HCT116 (cell line): ENCODE measurements around the gene CIBAR2.

Experiments
- CEBPB ChIP-seq: IDR thresholded peaks from 2 replicates; pipeline ENCODE4 v1.6.1; 2012; ENCODE audit warnings: low read depth
- CTCF ChIP-seq, 3 experiments: fragments of 200-600 bp in 1 of 3; sonication (generic) in 1 of 3; IDR thresholded peaks in 2 of 3; conservative IDR thresholded peaks in 1 of 3; 2 replicates each; pipeline ENCODE4 v1.5.1; 2012 to 2017; ENCODE audit warnings: low read depth in 2 of 3, low read length in 2 of 3, antibody characterized with exemption in 1 of 3, borderline replicate concordance in 1 of 3, control low read depth in 1 of 3, mild to moderate bottlenecking in 1 of 3, mixed read lengths in 1 of 3, mixed run types in 1 of 3, moderate library complexity in 1 of 3; ENCODE audit not compliant: insufficient read depth in 1 of 3
- EZH2 ChIP-seq: fragments of 200-600 bp; sonication (generic); IDR thresholded peaks from 2 replicates; pipeline ENCODE4 v1.6.1; 2017; ENCODE audit warnings: antibody characterized with exemption, mixed run types
- POLR2A ChIP-seq: IDR thresholded peaks from 2 replicates; pipeline ENCODE4 v1.7.0; 2011; ENCODE audit warnings: borderline replicate concordance; ENCODE audit not compliant: insufficient read depth, insufficient read length; ENCODE audit errors: extremely low read depth
- POLR2AphosphoS5 ChIP-seq: IDR thresholded peaks from 2 replicates; pipeline ENCODE4 v1.6.1; 2011; ENCODE audit warnings: mild to moderate bottlenecking, low read depth, low read length, moderate library complexity
- RAD21 ChIP-seq: IDR thresholded peaks from 2 replicates; pipeline ENCODE4 v1.6.1; 2012; ENCODE audit warnings: low read depth, mild to moderate bottlenecking
- SP1 ChIP-seq: IDR thresholded peaks from 2 replicates; pipeline ENCODE4 v1.6.1; 2012; ENCODE audit warnings: low read depth
- TCF7L2 ChIP-seq: IDR thresholded peaks from 2 replicates; pipeline ENCODE4 v1.7.0; 2011; ENCODE audit warnings: borderline replicate concordance, inconsistent platforms; ENCODE audit not compliant: insufficient read depth, insufficient read length; ENCODE audit errors: extremely low read depth
- ZBTB33 ChIP-seq: IDR thresholded peaks from 2 replicates; pipeline ENCODE4 v1.6.1; 2011; ENCODE audit warnings: mild to moderate bottlenecking, low read length, moderate library complexity; ENCODE audit not compliant: insufficient replicate concordance; ENCODE audit errors: extremely low read depth
- TF ChIP-seq, protein P1 (sequence below): IDR thresholded peaks from 2 replicates; pipeline ENCODE4 v1.6.1; 2012
- TF ChIP-seq, protein P2 (sequence below): IDR thresholded peaks from 2 replicates; pipeline ENCODE4 v1.6.1; 2012; ENCODE audit warnings: low read depth

GRCh38 chr16:85136213-85136701 is 24.0 kb upstream of the CIBAR2 start:
- TF ChIP-seq RAD21 (no peak), SP1 (no peak), POLR2A (no peak), CTCF (IDR thresholded peaks at IDR 0.05 in 2 of 3, conservative IDR thresholded peaks at IDR 0.05 in 1 of 3; ENCODE audit: borderline replicate concordance in 1 of 3, insufficient read depth in 1 of 3, low read depth in 2 of 3, low read length in 2 of 3) (no peak), CEBPB (no peak), ZBTB33 (no peak), POLR2AphosphoS5 (no peak), EZH2 (no peak), TCF7L2 (no peak)
- TF ChIP-seq, protein P1, sequence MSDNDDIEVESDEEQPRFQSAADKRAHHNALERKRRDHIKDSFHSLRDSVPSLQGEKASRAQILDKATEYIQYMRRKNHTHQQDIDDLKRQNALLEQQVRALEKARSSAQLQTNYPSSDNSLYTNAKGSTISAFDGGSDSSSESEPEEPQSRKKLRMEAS = no peak
- TF ChIP-seq, protein P2, sequence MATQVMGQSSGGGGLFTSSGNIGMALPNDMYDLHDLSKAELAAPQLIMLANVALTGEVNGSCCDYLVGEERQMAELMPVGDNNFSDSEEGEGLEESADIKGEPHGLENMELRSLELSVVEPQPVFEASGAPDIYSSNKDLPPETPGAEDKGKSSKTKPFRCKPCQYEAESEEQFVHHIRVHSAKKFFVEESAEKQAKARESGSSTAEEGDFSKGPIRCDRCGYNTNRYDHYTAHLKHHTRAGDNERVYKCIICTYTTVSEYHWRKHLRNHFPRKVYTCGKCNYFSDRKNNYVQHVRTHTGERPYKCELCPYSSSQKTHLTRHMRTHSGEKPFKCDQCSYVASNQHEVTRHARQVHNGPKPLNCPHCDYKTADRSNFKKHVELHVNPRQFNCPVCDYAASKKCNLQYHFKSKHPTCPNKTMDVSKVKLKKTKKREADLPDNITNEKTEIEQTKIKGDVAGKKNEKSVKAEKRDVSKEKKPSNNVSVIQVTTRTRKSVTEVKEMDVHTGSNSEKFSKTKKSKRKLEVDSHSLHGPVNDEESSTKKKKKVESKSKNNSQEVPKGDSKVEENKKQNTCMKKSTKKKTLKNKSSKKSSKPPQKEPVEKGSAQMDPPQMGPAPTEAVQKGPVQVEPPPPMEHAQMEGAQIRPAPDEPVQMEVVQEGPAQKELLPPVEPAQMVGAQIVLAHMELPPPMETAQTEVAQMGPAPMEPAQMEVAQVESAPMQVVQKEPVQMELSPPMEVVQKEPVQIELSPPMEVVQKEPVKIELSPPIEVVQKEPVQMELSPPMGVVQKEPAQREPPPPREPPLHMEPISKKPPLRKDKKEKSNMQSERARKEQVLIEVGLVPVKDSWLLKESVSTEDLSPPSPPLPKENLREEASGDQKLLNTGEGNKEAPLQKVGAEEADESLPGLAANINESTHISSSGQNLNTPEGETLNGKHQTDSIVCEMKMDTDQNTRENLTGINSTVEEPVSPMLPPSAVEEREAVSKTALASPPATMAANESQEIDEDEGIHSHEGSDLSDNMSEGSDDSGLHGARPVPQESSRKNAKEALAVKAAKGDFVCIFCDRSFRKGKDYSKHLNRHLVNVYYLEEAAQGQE = no peak
